Measurements from ENCODE around the gene MAP7. TPM values are rescaled to one million over a fixed set of nuclear protein-coding genes. Genes with fewer than 3 reads are reported as not detected.
"Not testable (repeated sequence)": the region's sequence is repeated elsewhere in the genome, so short reads cannot be mapped to it uniquely, and the experiment has no call there.

MAP7 gene
- total and polyA plus RNA-seq, 7 experiments from 2014 or later, result 0.13 to 1.1 (median 0.17) TPM

DNA sequence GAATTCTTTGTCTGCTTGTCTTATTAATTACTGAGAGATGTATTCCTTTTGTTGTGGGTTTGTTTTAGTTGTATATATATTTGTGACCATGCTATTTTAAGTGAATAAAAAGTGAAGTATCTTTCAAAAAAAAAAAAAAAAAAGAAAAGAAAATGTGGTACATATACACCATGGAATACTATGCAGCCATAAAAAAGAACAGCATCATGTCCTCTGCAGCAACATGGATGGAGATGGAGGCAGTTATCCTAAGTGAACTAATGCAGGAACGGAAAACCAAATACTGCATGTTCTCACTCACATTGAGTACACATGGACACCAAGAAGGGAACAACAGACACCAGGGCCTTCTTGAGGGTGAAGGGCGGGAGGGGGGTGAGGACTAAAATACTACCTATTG is 67.2 kb downstream of the MAP7 start:
- H3K4me3 Mint-ChIP-seq; H3K27ac ChIP-seq (ENCODE audit: low read depth, low read length); H3K27ac Mint-ChIP-seq; intact Hi-C loops (cut with micrococcal nuclease); ATAC-seq; DNase-seq; H3K4me3 ChIP-seq (ENCODE audit: low read length); POLR2A ChIA-PET; H3K36me3 Mint-ChIP-seq; H3K9me3 Mint-ChIP-seq; H3K4me1 Mint-ChIP-seq; H3K9me3 ChIP-seq (ENCODE audit: control insufficient read depth in 2 of 3, low read length in 3 of 3); H3K36me3 ChIP-seq (ENCODE audit: control insufficient read depth in 2 of 3, insufficient read depth in 3 of 3, low read length in 3 of 3); H3K27me3 ChIP-seq (ENCODE audit: control insufficient read depth in 2 of 2, insufficient read depth in 2 of 2, low read length in 2 of 2); H3K4me1 ChIP-seq (ENCODE audit: control insufficient read depth in 2 of 2, insufficient read depth in 2 of 2, low read length in 2 of 2); CTCF ChIA-PET: not testable (repeated sequence)
- H3K27me3 Mint-ChIP-seq, result peaks cover 0 to 30% (median 16%) of the 10 kb centered on the region in 5 donors

- Histone ChIP-seq H3K27me3 (ENCODE audit: control insufficient read depth in 2 of 2, insufficient read depth in 2 of 2, low read length in 2 of 2) (no peaks in the 10 kb centered on the region), H3K9me3 (ENCODE audit: control insufficient read depth in 2 of 3, low read length in 3 of 3) (no peaks in the 10 kb centered on the region), H3K4me3 (ENCODE audit: low read length) (no peak overlapping the region), H3K27ac (ENCODE audit: low read depth, low read length) (no peak overlapping the region), H3K36me3 (ENCODE audit: control insufficient read depth in 2 of 3, insufficient read depth in 3 of 3, low read length in 3 of 3) (no peaks in the 10 kb centered on the region), H3K4me1 (ENCODE audit: control insufficient read depth in 2 of 2, insufficient read depth in 2 of 2, low read length in 2 of 2) (no peaks in the 10 kb centered on the region)
- peaks cover 0 to 4% (median 0%) of the 10 kb centered on the region in 5 donors for H3K36me3 Mint-ChIP-seq
- CTCF ChIA-PET, result no interaction called here
- ATAC-seq, result no peak
- H3K27me3 Mint-ChIP-seq, result peaks cover 5 to 46% (median 24%) of the 10 kb centered on the region in 5 donors
- H3K4me3 Mint-ChIP-seq, result no peak overlapping the region
- no peak overlapping the region for H3K27ac Mint-ChIP-seq
- no peak for DNase-seq
- intact Hi-C loops (cut with micrococcal nuclease), result no loop called here
- H3K9me3 Mint-ChIP-seq, result peaks cover 0 to 5% (median 0%) of the 10 kb centered on the region in 11 donors
- peaks cover 0 to 3% (median 0%) of the 10 kb centered on the region in 7 donors for H3K4me1 Mint-ChIP-seq
- POLR2A ChIA-PET, result no interaction called here
Measured at GRCh38 chr6:136477548-136477947, 72.7 kb downstream of the MAP7 start.

GRCh38 chr6:136475686-136476085 is 74.5 kb downstream of the MAP7 start:
- Histone ChIP-seq H3K4me3 (ENCODE audit: low read length) (no peak overlapping the region), H3K36me3 (ENCODE audit: control insufficient read depth in 2 of 3, insufficient read depth in 3 of 3, low read length in 3 of 3) (no peaks in the 10 kb centered on the region), H3K9me3 (ENCODE audit: control insufficient read depth in 2 of 3, low read length in 3 of 3) (no peaks in the 10 kb centered on the region), H3K4me1 (ENCODE audit: control insufficient read depth in 2 of 2, insufficient read depth in 2 of 2, low read length in 2 of 2) (no peaks in the 10 kb centered on the region), H3K27me3 (ENCODE audit: control insufficient read depth in 2 of 2, insufficient read depth in 2 of 2, low read length in 2 of 2) (no peaks in the 10 kb centered on the region), H3K27ac (ENCODE audit: low read depth, low read length) (no peak overlapping the region)
- CTCF ChIA-PET, result no interaction called here
- Mint-ChIP-seq H3K27ac (no peak overlapping the region), H3K9me3 (peaks cover 0 to 4% (median 0%) of the 10 kb centered on the region in 11 donors), H3K27me3 (peaks cover 5 to 41% (median 24%) of the 10 kb centered on the region in 5 donors), H3K4me3 (no peak overlapping the region), H3K36me3 (peaks cover 0 to 4% (median 0%) of the 10 kb centered on the region in 5 donors), H3K4me1 (peaks cover 0 to 9% (median 5%) of the 10 kb centered on the region in 7 donors)
- ATAC-seq (no peak), DNase-seq (no peak)
- POLR2A ChIA-PET, result no interaction called here
- intact Hi-C loops (cut with micrococcal nuclease), result no loop called here

DNA sequence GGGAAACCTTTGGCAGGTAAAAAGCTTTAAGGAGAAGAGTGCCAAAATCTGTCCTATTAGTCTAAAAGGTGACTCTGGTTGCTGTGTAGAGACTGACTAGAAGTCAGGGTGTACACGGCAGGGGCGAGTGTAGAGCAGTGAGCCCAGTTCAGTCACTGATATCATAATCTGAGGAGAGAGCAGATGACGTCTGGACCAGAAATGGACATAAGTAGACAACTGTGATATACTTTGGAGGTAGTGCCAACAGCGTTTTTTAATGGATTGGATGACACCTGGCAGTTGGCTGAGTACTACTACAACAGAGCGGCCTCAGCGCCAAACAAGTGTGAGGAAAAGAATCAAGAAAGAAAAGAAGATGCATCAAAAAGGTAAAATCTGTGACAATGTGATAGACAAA is 76.0 kb downstream of the MAP7 start:
- DNase-seq (no peak), ATAC-seq (no peak)
- Histone ChIP-seq H3K36me3 (ENCODE audit: control insufficient read depth in 2 of 3, insufficient read depth in 3 of 3, low read length in 3 of 3) (no peaks in the 10 kb centered on the region), H3K9me3 (ENCODE audit: control insufficient read depth in 2 of 3, low read length in 3 of 3) (no peaks in the 10 kb centered on the region), H3K27me3 (ENCODE audit: control insufficient read depth in 2 of 2, insufficient read depth in 2 of 2, low read length in 2 of 2) (no peaks in the 10 kb centered on the region), H3K27ac (ENCODE audit: low read depth, low read length) (no peak overlapping the region), H3K4me3 (ENCODE audit: low read length) (no peak overlapping the region), H3K4me1 (ENCODE audit: control insufficient read depth in 2 of 2, insufficient read depth in 2 of 2, low read length in 2 of 2) (no peaks in the 10 kb centered on the region)
- intact Hi-C loops (cut with micrococcal nuclease), result no loop called here
- H3K27ac Mint-ChIP-seq, result no peak overlapping the region
- H3K36me3 Mint-ChIP-seq, result peaks cover 0 to 2% (median 0%) of the 10 kb centered on the region in 5 donors
- H3K27me3 Mint-ChIP-seq, result peaks cover 5 to 43% (median 18%) of the 10 kb centered on the region in 5 donors
- peaks cover 0 to 4% (median 0%) of the 10 kb centered on the region in 11 donors for H3K9me3 Mint-ChIP-seq
- POLR2A ChIA-PET, result no interaction called here
- H3K4me1 Mint-ChIP-seq, result peaks cover 0 to 10% (median 5%) of the 10 kb centered on the region in 7 donors
- CTCF ChIA-PET, result no interaction called here
- no peak overlapping the region for H3K4me3 Mint-ChIP-seq

- Histone ChIP-seq H3K4me3 (ENCODE audit: low read length) (no peak overlapping the region), H3K4me1 (ENCODE audit: control insufficient read depth in 2 of 2, insufficient read depth in 2 of 2, low read length in 2 of 2) (no peaks in the 10 kb centered on the region), H3K36me3 (ENCODE audit: control insufficient read depth in 2 of 3, insufficient read depth in 3 of 3, low read length in 3 of 3) (no peaks in the 10 kb centered on the region), H3K27me3 (ENCODE audit: control insufficient read depth in 2 of 2, insufficient read depth in 2 of 2, low read length in 2 of 2) (no peaks in the 10 kb centered on the region), H3K27ac (ENCODE audit: low read depth, low read length) (no peak overlapping the region), H3K9me3 (ENCODE audit: control insufficient read depth in 2 of 3, low read length in 3 of 3) (no peaks in the 10 kb centered on the region)
- intact Hi-C loops (cut with micrococcal nuclease), result no loop called here
- ChIA-PET POLR2A (no interaction called here), CTCF (no interaction called here)
- Mint-ChIP-seq H3K9me3 (no peaks in the 10 kb centered on the region), H3K27ac (no peak overlapping the region), H3K27me3 (peaks cover 5 to 26% (median 11%) of the 10 kb centered on the region in 5 donors), H3K4me3 (no peak overlapping the region), H3K4me1 (peaks cover 0 to 10% (median 5%) of the 10 kb centered on the region in 7 donors), H3K36me3 (no peaks in the 10 kb centered on the region)
- DNase-seq (no peak), ATAC-seq (no peak)
Measured at GRCh38 chr6:136471922-136472321, 78.3 kb downstream of the MAP7 start.

GRCh38 chr6:136471372-136471771 is 78.8 kb downstream of the MAP7 start:
- peaks cover 0 to 10% (median 5%) of the 10 kb centered on the region in 7 donors for H3K4me1 Mint-ChIP-seq
- no peak overlapping the region for H3K4me3 ChIP-seq (ENCODE audit: low read length)
- H3K27ac ChIP-seq (ENCODE audit: low read depth, low read length), result no peak overlapping the region
- no peaks in the 10 kb centered on the region for H3K36me3 Mint-ChIP-seq
- intact Hi-C loops (cut with micrococcal nuclease), result no loop called here
- H3K27me3 ChIP-seq (ENCODE audit: control insufficient read depth in 2 of 2, insufficient read depth in 2 of 2, low read length in 2 of 2), result no peaks in the 10 kb centered on the region
- H3K9me3 Mint-ChIP-seq, result no peaks in the 10 kb centered on the region
- no peak overlapping the region for H3K27ac Mint-ChIP-seq
- ChIA-PET CTCF (no interaction called here), POLR2A (interaction anchor here (0.7 kb wide), 2 partner anchors 11 to 36 kb away, joined by 5 read pairs; no protein-coding TSS in a partner anchor)
- DNase-seq (no peak), ATAC-seq (no peak)
- H3K9me3 ChIP-seq (ENCODE audit: control insufficient read depth in 2 of 3, low read length in 3 of 3), result no peaks in the 10 kb centered on the region
- peaks cover 5 to 20% (median 11%) of the 10 kb centered on the region in 5 donors for H3K27me3 Mint-ChIP-seq
- H3K4me1 ChIP-seq (ENCODE audit: control insufficient read depth in 2 of 2, insufficient read depth in 2 of 2, low read length in 2 of 2), result no peaks in the 10 kb centered on the region
- no peak overlapping the region for H3K4me3 Mint-ChIP-seq
- no peaks in the 10 kb centered on the region for H3K36me3 ChIP-seq (ENCODE audit: control insufficient read depth in 2 of 3, insufficient read depth in 3 of 3, low read length in 3 of 3)

- Mint-ChIP-seq H3K36me3 (no peaks in the 10 kb centered on the region), H3K9me3 (no peaks in the 10 kb centered on the region), H3K27me3 (peaks cover 5 to 31% (median 11%) of the 10 kb centered on the region in 5 donors), H3K4me1 (peaks cover 0 to 10% (median 5%) of the 10 kb centered on the region in 7 donors), H3K27ac (no peak overlapping the region), H3K4me3 (no peak overlapping the region)
- H3K4me1 ChIP-seq (ENCODE audit: control insufficient read depth in 2 of 2, insufficient read depth in 2 of 2, low read length in 2 of 2), result no peaks in the 10 kb centered on the region
- H3K4me3 ChIP-seq (ENCODE audit: low read length), result no peak overlapping the region
- H3K27ac ChIP-seq (ENCODE audit: low read depth, low read length), result no peak overlapping the region
- no peaks in the 10 kb centered on the region for H3K27me3 ChIP-seq (ENCODE audit: control insufficient read depth in 2 of 2, insufficient read depth in 2 of 2, low read length in 2 of 2)
- DNase-seq (no peak), ATAC-seq (no peak)
- ChIA-PET CTCF (no interaction called here), POLR2A (no interaction called here)
- H3K36me3 ChIP-seq (ENCODE audit: control insufficient read depth in 2 of 3, insufficient read depth in 3 of 3, low read length in 3 of 3), result no peaks in the 10 kb centered on the region
- no peaks in the 10 kb centered on the region for H3K9me3 ChIP-seq (ENCODE audit: control insufficient read depth in 2 of 3, low read length in 3 of 3)
- intact Hi-C loops (cut with micrococcal nuclease), result no loop called here
Measured at GRCh38 chr6:136470044-136470443, 80.2 kb downstream of the MAP7 start.
